ENCODE measurements around the gene UBE2R2.

Gene UBE2R2

GRCh38 chr9:33884856-33885701 lies 68.1 kb downstream of the UBE2R2 start:
- peak; percentile 64 for DNase-seq (ENCODE audit: low spot score)

DNA sequence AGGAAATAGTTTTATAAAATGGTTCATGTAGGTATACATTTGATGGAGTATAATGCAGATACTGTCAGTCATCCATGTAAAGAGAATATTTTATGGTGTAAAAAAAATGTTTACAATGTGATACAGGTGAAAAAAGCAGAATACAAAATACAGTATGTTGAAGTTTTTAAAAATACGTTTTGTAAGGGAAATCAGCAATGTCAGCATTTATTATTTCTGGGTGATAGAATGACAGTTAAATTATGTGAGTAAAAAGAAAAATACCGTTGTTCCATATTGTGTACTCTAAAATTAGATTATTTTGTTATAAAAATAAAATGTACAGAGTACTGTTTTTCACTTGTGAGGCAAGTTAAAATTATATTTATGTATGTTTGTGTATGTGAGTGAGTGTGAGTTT lies 69.0 kb downstream of the UBE2R2 start:
- DNase-seq (ENCODE audit: low spot score) = no peak

DNA sequence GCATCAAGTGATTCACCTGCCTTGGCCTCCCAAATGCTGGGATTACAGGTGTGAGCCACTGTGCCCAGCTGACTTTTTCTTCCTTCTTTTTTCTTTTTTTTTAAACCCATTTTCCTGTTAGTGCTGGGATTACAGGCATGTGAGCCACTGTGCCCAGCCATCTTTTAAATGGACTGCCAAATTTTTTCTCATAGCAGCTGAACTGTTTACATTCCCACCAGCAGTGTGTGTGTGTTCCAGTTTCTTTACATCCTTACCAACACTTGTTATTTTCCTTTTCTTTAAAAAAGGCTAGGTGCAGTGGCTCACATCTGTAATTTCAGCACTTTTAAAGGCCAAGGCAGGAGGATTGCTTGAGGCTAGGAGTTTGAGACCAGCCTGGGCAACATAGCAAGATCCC lies 76.9 kb downstream of the UBE2R2 start:
- no peak for DNase-seq (ENCODE audit: low spot score)

DNA sequence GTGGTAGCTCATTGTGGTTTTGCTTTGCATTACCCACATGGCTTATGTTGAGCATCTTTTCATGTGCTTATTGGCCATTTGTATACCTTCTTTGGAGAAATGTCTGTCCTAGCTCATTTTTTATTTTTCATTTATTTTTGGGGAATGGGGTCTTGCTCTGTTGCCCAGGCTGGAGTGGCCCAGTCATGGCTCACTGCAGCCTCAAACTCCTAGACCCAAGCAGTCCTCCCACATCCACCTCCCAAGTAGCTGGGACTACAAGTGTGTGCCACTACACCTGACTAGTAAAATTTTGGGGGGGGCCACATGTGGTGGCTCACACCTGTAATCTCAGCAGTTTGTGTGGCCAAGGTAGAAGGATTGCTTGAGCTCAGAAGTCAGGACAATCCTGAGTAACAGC lies 77.4 kb downstream of the UBE2R2 start:
- DNase-seq (ENCODE audit: low spot score) = no peak

- DNase-seq (ENCODE audit: low spot score) = no peak
Measured at GRCh38 chr9:33903157-33903780, 86.3 kb downstream of the UBE2R2 start.

DNA sequence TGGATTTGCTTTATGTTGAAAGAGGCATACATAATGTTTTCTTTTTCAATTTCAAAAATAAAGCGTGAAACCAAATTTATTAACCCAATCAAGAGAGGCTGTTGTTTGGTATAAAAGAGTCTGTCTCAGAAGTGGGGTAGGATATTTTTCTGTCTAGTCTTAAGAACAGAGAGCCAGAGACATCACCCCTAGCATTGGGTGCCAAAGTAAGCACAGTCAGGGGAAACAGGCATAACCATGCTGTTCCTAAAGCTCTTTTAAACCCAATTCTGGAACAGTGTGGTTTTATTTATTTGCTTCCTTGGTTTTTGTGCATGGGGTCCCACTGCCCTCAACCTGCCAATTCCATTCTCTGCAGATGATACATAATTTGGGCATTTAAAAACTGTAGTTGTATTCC lies 88.2 kb downstream of the UBE2R2 start:
- no peak for DNase-seq (ENCODE audit: low spot score)

DNA sequence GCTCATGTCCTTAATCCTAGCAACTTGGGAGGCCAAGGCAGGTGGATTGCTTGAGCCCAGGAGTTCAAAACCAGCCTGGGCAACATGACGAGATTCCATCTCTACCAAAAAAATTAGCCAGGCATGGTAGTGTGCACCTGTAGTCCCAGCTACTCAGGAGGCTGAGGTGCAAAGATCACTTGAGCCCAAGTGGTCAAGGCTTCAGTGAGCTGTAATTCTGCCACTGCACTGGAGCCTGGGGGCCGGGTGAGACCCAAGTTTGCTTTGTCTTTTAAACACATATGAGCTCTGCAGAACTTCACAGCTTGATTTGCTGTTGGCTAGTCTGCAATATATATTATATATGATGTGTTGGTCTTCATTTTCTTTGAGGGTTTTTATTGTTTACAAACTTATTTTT lies 89.8 kb downstream of the UBE2R2 start:
- DNase-seq (ENCODE audit: low spot score) = no peak

- DNase-seq (ENCODE audit: low spot score) = no peak
Measured at GRCh38 chr9:33907347-33907746, 90.4 kb downstream of the UBE2R2 start.

DNA sequence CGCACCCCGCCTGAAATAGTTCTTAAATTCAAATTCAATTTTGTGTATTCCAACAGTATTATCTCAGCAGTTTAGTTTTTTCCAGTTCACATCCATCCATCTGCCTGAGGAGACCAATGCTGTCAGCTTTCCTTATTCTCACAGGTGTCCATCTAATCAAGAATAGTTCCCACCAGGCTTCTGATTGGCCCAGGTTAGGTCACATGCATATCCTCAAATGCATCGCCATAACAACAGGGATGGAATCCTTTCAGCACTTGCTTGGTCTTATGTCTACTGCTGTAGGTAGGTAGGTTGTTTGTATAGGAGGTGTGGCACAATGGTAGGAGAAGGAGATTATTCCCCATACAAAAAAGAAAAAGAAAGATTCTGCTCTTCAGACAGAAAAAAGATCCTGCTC lies 91.2 kb downstream of the UBE2R2 start:
- no peak for DNase-seq (ENCODE audit: low spot score)

- DNase-seq (ENCODE audit: low spot score) = no peak
Measured at GRCh38 chr9:33908749-33909148, 91.8 kb downstream of the UBE2R2 start.

- no peak for DNase-seq (ENCODE audit: low spot score)
Measured at GRCh38 chr9:33913541-33913940, 96.6 kb downstream of the UBE2R2 start.

DNA sequence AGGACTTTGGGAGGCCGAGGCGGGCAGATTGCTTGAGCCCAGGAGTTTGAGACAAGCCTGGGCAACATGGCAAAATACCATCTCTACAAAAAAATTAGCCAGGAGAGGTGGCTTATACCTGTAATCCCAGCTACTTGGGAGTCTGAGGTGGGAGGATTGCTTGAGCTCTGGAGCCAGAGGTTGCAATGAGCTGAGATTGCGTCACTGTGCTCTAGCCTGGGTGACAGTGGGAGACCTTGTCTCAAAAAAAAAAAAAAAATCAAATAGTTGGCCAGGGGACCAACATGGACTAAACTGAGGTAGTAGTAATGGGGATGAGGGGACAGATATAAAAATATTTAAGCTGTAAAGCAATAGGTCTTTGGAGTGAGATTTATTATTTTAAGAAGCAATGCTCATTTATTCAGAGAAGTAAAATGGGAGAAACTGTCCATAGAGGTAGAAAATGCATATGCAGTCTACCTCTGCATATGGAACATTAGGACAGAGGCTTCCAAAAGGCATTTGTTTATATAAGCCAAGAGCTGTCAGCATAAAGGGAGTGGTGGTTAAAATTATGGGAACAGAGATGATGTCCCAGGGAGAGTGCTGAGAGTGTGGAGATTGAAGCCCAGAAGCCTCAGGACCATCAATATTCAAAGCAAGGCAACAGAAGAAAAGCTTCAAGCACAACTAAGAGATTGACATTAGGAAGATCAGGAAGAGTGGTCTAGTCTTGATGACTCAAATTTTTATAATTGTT lies 98.1 kb downstream of the UBE2R2 start:
- no peak for DNase-seq (ENCODE audit: low spot score)

DNA sequence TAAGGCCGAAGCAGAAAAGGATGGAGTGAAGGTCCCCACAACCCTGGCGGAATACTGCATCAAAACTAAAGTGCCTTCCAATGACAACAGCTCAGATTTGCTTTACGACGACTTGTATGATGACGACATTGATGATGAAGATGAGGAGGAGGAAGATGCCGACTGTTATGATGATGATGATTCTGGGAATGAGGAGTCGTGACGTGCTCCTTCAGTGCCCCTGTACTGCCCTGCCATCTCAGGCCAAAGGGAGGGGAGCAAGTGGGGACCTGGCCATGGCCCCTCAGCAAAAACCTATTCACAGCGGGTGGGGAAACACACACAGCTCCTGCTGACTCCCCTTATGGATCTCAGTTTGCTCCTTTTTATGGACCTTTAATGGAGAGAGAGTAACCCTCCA lies 100.1 kb downstream of the UBE2R2 start:
- no peak for DNase-seq (ENCODE audit: low spot score)

DNA sequence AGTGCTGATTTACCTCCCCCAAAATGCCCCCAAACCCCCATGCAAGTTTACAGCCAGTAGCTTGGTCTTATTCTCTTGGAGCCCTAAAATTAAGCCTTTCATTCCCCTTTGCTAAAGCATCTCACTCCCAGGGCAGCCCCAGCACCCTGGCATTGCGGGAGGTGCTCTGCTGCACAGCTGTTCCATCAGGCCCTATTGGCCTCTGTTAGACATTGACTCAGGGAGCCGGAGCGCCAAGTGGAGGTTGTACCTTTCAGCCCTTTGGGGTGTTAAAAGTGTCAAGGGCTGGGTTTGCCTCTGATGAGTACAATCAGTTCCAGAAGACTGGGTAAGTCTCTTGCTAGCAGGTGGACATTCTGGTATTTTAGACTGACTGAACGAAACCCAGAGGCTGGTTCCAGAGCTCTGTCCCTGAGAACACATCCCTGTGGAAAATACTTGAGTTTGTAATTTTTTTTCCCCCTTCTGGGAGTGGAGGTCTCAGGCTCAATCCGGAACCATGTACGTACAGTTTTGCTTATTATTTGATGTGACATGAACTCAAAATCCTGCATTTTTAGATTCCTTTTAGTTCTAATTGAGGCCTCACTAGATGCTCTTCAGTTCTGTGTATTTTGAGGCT lies 102.4 kb downstream of the UBE2R2 start:
- DNase-seq (ENCODE audit: low spot score) = no peak

- no peak for DNase-seq (ENCODE audit: low spot score)
Measured at GRCh38 chr9:33921967-33922895, 105.3 kb downstream of the UBE2R2 start.

GRCh38 chr9:33923079-33923478 lies 106.1 kb downstream of the UBE2R2 start:
- no peak for DNase-seq (ENCODE audit: low spot score)

- DNase-seq (ENCODE audit: low spot score) = no peak
Measured at GRCh38 chr9:33923998-33924701, 107.2 kb downstream of the UBE2R2 start.

GRCh38 chr9:33924978-33925797 lies 108.2 kb downstream of the UBE2R2 start:
- DNase-seq (ENCODE audit: low spot score) = peak; percentile 57

GRCh38 chr9:33926746-33927485 lies 110.0 kb downstream of the UBE2R2 start:
- DNase-seq (ENCODE audit: low spot score) = no peak

Measured in kidney tubule cell (primary cell).